Measurements from ENCODE around the gene GALNT3.

DNA sequence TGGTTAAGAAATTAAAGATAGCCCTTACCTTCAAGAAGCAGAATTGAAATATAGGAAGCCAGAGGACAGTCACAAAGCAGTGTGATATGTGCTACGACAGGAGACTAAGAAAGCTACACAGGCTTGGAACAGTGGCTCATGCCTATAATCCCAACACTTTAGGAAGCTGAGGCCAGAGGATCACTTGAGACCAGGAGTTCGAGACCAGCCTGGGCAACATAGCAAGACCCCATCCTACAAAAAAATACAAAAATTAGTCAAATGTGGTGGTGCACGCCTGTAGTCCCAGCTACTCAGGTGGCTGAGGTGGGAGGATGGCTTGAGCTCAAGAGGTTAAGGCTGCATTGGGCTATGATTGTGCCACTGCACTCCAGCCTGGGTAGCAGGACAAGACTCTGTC lies 21.9 kb downstream of the GALNT3 start:
- TF ChIP-seq CTCF (IDR thresholded peaks at IDR 0.05; ENCODE audit: control extremely low read depth in 1 of 3, insufficient read depth in 1 of 3, low read depth in 1 of 3, low read length in 3 of 3) (no peak), JUND (IDR thresholded peaks at IDR 0.05; ENCODE audit: low read length) (no peak), EZH2 (IDR thresholded peaks at IDR 0.05; ENCODE audit: low read depth, low read length, severe bottlenecking) (no peak), EGR1 (IDR thresholded peaks at IDR 0.05; ENCODE audit: borderline replicate concordance, low read depth, low read length) (no peak), GABPA (IDR thresholded peaks at IDR 0.05; ENCODE audit: borderline replicate concordance, insufficient read depth, low read length) (no peak), GTF2F1 (IDR thresholded peaks at IDR 0.05; ENCODE audit: borderline replicate concordance, low read depth, low read length) (no peak), SP1 (IDR thresholded peaks at IDR 0.05; ENCODE audit: low read depth, low read length) (no peak), RAD21 (IDR thresholded peaks at IDR 0.05 in 1 of 2, conservative IDR thresholded peaks at IDR 0.05 in 1 of 2; ENCODE audit: low read depth in 2 of 2, low read length in 2 of 2) (no peak), HDAC6 (IDR thresholded peaks at IDR 0.05; ENCODE audit: low read depth, low read length) (no peak), KDM5A (IDR thresholded peaks at IDR 0.05; ENCODE audit: low read length) (no peak), SRF (IDR thresholded peaks at IDR 0.05; ENCODE audit: low read depth, low read length) (no peak), YY1 (IDR thresholded peaks at IDR 0.05; ENCODE audit: low read depth, low read length) (no peak), JUN (IDR thresholded peaks at IDR 0.05; ENCODE audit: low read depth, low read length) (no peak)
